ENCODE results near the gene MED8. TPM values are rescaled to one million over a fixed set of nuclear protein-coding genes. Genes with fewer than 3 reads are reported as not detected.

Gene MED8
- polyA plus RNA-seq, 1 experiment, result 52.0 TPM

GRCh38 chr1:43349594-43350306 lies 39.9 kb downstream of the MED8 start:
- Histone ChIP-seq H3K4me3 (ENCODE audit: low read depth, low read length) (peak overlapping the region; percentile 49), H3K36me3 (ENCODE audit: control insufficient read depth, insufficient read depth, low read length) (no peaks in the 10 kb centered on the region; the same call in 1 of the 2 replicates), H3K27me3 (ENCODE audit: control insufficient read depth, insufficient read depth, low read length) (peaks cover 7% of the 10 kb centered on the region)
- TF ChIP-seq, protein P1, sequence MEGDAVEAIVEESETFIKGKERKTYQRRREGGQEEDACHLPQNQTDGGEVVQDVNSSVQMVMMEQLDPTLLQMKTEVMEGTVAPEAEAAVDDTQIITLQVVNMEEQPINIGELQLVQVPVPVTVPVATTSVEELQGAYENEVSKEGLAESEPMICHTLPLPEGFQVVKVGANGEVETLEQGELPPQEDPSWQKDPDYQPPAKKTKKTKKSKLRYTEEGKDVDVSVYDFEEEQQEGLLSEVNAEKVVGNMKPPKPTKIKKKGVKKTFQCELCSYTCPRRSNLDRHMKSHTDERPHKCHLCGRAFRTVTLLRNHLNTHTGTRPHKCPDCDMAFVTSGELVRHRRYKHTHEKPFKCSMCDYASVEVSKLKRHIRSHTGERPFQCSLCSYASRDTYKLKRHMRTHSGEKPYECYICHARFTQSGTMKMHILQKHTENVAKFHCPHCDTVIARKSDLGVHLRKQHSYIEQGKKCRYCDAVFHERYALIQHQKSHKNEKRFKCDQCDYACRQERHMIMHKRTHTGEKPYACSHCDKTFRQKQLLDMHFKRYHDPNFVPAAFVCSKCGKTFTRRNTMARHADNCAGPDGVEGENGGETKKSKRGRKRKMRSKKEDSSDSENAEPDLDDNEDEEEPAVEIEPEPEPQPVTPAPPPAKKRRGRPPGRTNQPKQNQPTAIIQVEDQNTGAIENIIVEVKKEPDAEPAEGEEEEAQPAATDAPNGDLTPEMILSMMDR (IDR thresholded peaks at IDR 0.05; ENCODE audit: insufficient read depth, low read depth, low read length), result no peak
- POLR2A ChIA-PET, result no interaction called here
- DNase-seq (ENCODE audit: low read depth), result no peak
- CTCF ChIA-PET, result interaction anchor here (0.8 to 1.4 kb wide), 2 partner anchors 9 to 123 kb away, joined by 3 read pairs; partner anchors contain the start of gene CDC20

DNA sequence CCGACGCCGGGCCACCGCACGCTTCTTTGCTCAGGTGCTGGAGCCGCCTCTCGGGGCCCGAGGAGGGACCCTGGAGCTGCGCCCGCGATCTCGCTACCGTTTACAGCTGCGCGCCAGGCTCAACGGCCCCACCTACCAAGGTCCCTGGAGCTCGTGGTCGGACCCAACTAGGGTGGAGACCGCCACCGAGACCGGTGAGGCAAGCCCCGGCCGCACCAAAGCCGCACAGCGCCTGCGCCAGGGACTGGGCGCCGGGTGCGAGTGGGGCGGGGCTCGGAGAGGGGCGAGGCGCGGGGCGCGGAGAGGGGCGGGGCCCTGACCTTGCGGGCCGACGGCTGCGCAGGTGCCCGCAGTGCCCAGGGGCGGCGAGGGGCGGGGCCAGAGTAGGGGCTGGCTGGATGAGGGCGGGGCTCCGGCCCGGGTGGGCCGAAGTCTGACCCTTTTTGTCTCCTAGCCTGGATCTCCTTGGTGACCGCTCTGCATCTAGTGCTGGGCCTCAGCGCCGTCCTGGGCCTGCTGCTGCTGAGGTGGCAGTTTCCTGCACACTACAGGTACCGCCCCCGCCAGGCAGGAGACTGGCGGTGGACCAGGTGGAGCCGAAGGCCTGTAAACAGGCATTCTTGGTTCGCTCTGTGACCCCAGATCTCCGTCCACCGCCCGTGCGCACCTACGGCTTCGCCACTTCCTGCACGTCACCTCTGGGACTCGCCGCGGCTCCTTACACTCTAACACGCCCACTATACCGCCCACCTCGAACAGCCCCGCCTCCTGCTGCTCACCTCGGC lies 40.6 kb downstream of the MED8 start:
- H3K27me3 ChIP-seq (ENCODE audit: control insufficient read depth, insufficient read depth, low read length), result peaks cover 7% of the 10 kb centered on the region
- ChIA-PET CTCF (interaction anchor here (0.8 to 1.4 kb wide), 3 partner anchors 9 to 122 kb away, joined by 3 read pairs; partner anchors contain the start of gene CDC20), POLR2A (no interaction called here)
- H3K36me3 ChIP-seq (ENCODE audit: control insufficient read depth, insufficient read depth, low read length), result no peaks in the 10 kb centered on the region
- TF ChIP-seq, protein P1 (IDR thresholded peaks at IDR 0.05; ENCODE audit: insufficient read depth, low read depth, low read length), result no peak
- peak overlapping the region; percentile 49 for H3K4me3 ChIP-seq (ENCODE audit: low read depth, low read length)
- no peak for DNase-seq (ENCODE audit: low read depth)

- Histone ChIP-seq H3K4me3 (ENCODE audit: low read depth, low read length) (peak overlapping the region; percentile 49), H3K36me3 (ENCODE audit: control insufficient read depth, insufficient read depth, low read length) (no peaks in the 10 kb centered on the region), H3K27me3 (ENCODE audit: control insufficient read depth, insufficient read depth, low read length) (peaks cover 7% of the 10 kb centered on the region)
- TF ChIP-seq, protein P1 (IDR thresholded peaks at IDR 0.05; ENCODE audit: insufficient read depth, low read depth, low read length), result no peak
- POLR2A ChIA-PET, result no interaction called here
- CTCF ChIA-PET, result interaction anchor here (0.8 to 1.4 kb wide), 2 partner anchors 9 to 121 kb away, joined by 3 read pairs; no protein-coding TSS in a partner anchor
- no peak for DNase-seq (ENCODE audit: low read depth)
Measured at GRCh38 chr1:43348343-43348808, 41.2 kb downstream of the MED8 start.

- ChIA-PET CTCF (no interaction called here), POLR2A (no interaction called here)
Measured at GRCh38 chr1:43346636-43347035, 43.0 kb downstream of the MED8 start.

More at GRCh38 chr1:43346636-43347035, 43.0 kb downstream of the MED8 start:
- H3K36me3 ChIP-seq (ENCODE audit: control insufficient read depth, insufficient read depth, low read length), result no peaks in the 10 kb centered on the region
- H3K27me3 ChIP-seq (ENCODE audit: control insufficient read depth, insufficient read depth, low read length), result peaks cover 7% of the 10 kb centered on the region
- TF ChIP-seq, protein P1 (IDR thresholded peaks at IDR 0.05; ENCODE audit: insufficient read depth, low read depth, low read length), result no peak
- no peak overlapping the region for H3K4me3 ChIP-seq (ENCODE audit: low read depth, low read length)
- no peak for DNase-seq (ENCODE audit: low read depth)
